ENCODE results near the gene DUS4L. TPM values are rescaled to one million over a fixed set of nuclear protein-coding genes. Genes with fewer than 3 reads are reported as not detected.

The DUS4L gene
- total RNA-seq, 4 donors from 2014 or later = 2.7 to 8.0 (median 7.2) TPM

GRCh38 chr7:107564553-107565298 lies 955 bp downstream of the DUS4L start:
- DNase-seq = no peak

DNA sequence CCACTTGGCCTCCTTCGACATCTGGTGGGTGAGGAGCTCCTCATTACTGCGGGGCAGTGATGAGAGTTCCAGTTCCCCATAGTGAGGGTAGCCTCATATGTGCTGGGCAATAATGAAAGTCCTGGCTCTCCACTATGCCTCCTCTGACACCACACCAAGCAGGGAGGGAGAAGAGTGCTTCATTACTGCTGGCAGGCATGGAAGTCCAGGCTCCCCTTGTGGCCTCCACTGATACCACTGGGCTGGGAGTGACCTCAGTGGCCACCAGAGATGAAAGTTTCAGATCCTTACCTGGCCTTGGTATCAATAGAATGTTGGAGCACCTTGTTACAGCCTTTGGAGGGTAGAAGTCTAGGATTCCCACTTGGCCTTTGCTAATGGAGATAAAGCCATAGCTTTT lies 6.5 kb downstream of the DUS4L start:
- no peak for DNase-seq
- Histone ChIP-seq H3K9me3 (no peaks in the 10 kb centered on the region), H3K4me1 (peaks cover 0 to 4% (median 0%) of the 10 kb centered on the region in 3 donors), H3K36me3 (peaks cover 0 to 42% (median 0%) of the 10 kb centered on the region in 3 donors), H3K27ac (no peak overlapping the region), H3K4me3 (no peak overlapping the region), H3K27me3 (no peaks in the 10 kb centered on the region)
- intact Hi-C loops (cut with DNase I) = no loop called here
- WGBS, 2 donors = 100% methylated on average over 2 of the region's 2 CpGs; no CpG with 5 or more reads in 1 of the 2 donors
- TF ChIP-seq POLR2A (IDR thresholded peaks at IDR 0.05) = no peak
- no peak for TF ChIP-seq CTCF (IDR thresholded peaks at IDR 0.05)

More at GRCh38 chr7:107564553-107565298, 955 bp downstream of the DUS4L start:
- 24 to 32% methylated on average over 9 of the region's 9 CpGs for WGBS, 2 donors
- intact Hi-C loops (cut with DNase I) = no loop called here
- Histone ChIP-seq H3K4me1 (peaks cover 5 to 51% (median 29%) of the 10 kb centered on the region in 3 donors), H3K36me3 (peaks cover 0 to 7% (median 0%) of the 10 kb centered on the region in 3 donors), H3K9me3 (no peaks in the 10 kb centered on the region), H3K27ac (peak overlapping the region; percentile 94 to 98 (median 96)), H3K4me3 (peak overlapping the region; percentile 80 to 98 (median 88)), H3K27me3 (no peaks in the 10 kb centered on the region)
- no peak for TF ChIP-seq CTCF (IDR thresholded peaks at IDR 0.05)

DNA sequence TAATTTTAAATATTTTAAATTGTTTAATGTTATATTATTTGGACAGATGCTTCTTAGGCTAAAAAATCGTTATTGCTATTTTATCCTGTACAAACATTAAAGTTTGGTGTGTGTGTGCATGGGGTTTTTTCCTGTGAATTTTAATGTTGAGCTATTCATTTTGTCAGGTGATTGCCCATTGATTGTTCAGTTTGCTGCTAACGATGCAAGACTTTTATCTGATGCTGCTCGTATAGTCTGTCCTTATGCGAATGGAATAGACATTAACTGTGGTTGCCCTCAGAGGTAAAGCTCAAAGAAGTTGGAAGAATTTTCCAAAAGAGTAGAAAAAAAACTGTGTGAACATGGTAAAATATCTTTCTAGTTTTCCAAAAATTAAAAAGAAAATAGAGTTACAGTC lies 9.8 kb downstream of the DUS4L start:
- WGBS, 2 donors = 84 to 89% methylated on average over 4 of the region's 4 CpGs

GRCh38 chr7:107579554-107579884 lies 15.7 kb downstream of the DUS4L start:
- Histone ChIP-seq H3K27ac (peak overlapping the region; percentile 92 to 98 (median 95)), H3K4me1 (peaks cover 0 to 40% (median 9%) of the 10 kb centered on the region in 3 donors), H3K27me3 (no peaks in the 10 kb centered on the region), H3K9me3 (no peaks in the 10 kb centered on the region), H3K36me3 (peaks cover 0 to 25% (median 0%) of the 10 kb centered on the region in 3 donors), H3K4me3 (peak overlapping the region; percentile 77 to 95 (median 87))
- intact Hi-C loops (cut with DNase I) = no loop called here
- DNase-seq = no peak
- WGBS, 2 donors = 1 to 2% methylated on average over 9 of the region's 9 CpGs
- no peak for TF ChIP-seq CTCF (IDR thresholded peaks at IDR 0.05)
- TF ChIP-seq POLR2A (IDR thresholded peaks at IDR 0.05) = no peak

More for the DNA sequence above, 9.8 kb downstream of the DUS4L start:
- Histone ChIP-seq H3K27me3 (no peaks in the 10 kb centered on the region), H3K4me1 (no peaks in the 10 kb centered on the region), H3K9me3 (no peaks in the 10 kb centered on the region), H3K4me3 (no peak overlapping the region), H3K27ac (no peak overlapping the region), H3K36me3 (peaks cover 0 to 57% (median 0%) of the 10 kb centered on the region in 3 donors)
- intact Hi-C loops (cut with DNase I) = no loop called here
- no peak for TF ChIP-seq CTCF (IDR thresholded peaks at IDR 0.05)
- no peak for TF ChIP-seq POLR2A (IDR thresholded peaks at IDR 0.05)
- no peak for DNase-seq

GRCh38 chr7:107579885-107580715 lies 16.3 kb downstream of the DUS4L start, which contains the start of gene BCAP29:
Gene BCAP29, plus strand, starts transcription at chr7:107580246. Its CDS starts 527 bp downstream, at chr7:107580773.
- Histone ChIP-seq H3K4me1 (peaks cover 0 to 46% (median 9%) of the 10 kb centered on the region in 3 donors), H3K4me3 (peak within 1 kb of the TSS; percentile 77 to 95 (median 87)), H3K27me3 (no peaks in the 10 kb centered on the region), H3K9me3 (no peaks in the 10 kb centered on the region), H3K27ac (peak within 1 kb of the TSS; percentile 92 to 98 (median 95)), H3K36me3 (peaks cover 0 to 28% (median 0%) of the 10 kb centered on the region in 3 donors)
- TF ChIP-seq POLR2A (IDR thresholded peaks at IDR 0.05) (peak in 3 of 4 donors; percentile 71 to 86 (median 78)), CTCF (IDR thresholded peaks at IDR 0.05) (peak in 1 of 6 experiments; percentile 39)
- WGBS, 2 donors = 0% methylated on average over 11 to 14 of the region's 89 CpGs
- peak; percentile 4 for DNase-seq
- intact Hi-C loops (cut with DNase I) = no loop called here
